Thoracic aorta (tissue), 2 donors: ENCODE results near the gene LIMCH1. TPM values are rescaled to one million over a fixed set of nuclear protein-coding genes. Genes with fewer than 3 reads are reported as not detected.

Experiments used
- ATAC-seq: fragments of 150-250 bp; one replicate; pipeline ENCODE4 v1.8.0; 2017; ENCODE audit warnings: low read depth; ENCODE audit not compliant: insufficient number of reproducible peaks, low FRiP score
- DNase-seq: peaks from one replicate; pipeline ENCODE4 v3.0.0-alpha.2; 2020; ENCODE audit warnings: low spot score
- H3K27ac ChIP-seq, 2 donors: fragments of 200-600 bp; sonication (generic); 1 replicate in 1 of 2; 2 replicates in 1 of 2; pipeline ENCODE4 v1.5.1; 2016; ENCODE audit warnings: mild to moderate bottlenecking in 2 of 2, moderate library complexity in 2 of 2
- H3K27me3 ChIP-seq: fragments of 200-600 bp; sonication (generic); replicated peaks from 2 replicates; pipeline ENCODE4 v1.6.0; 2016; ENCODE audit warnings: mild to moderate bottlenecking; ENCODE audit not compliant: insufficient read depth
- H3K36me3 ChIP-seq: fragments of 200-600 bp; sonication (generic); one replicate; pipeline ENCODE4 v1.5.1; 2016
- H3K4me1 ChIP-seq, 2 donors: fragments of 200-600 bp; sonication (generic); 1 replicate in 1 of 2; 2 replicates in 1 of 2; pipeline versions ENCODE4 v1.5.1 to v1.6.0; 2016; ENCODE audit warnings: low read depth in 2 of 2, mild to moderate bottlenecking in 1 of 2; ENCODE audit not compliant: control insufficient read depth in 1 of 2
- H3K4me3 ChIP-seq: fragments of 200-600 bp; sonication (generic); 2 replicates; pipeline ENCODE4 v1.5.1; 2016; ENCODE audit warnings: mild to moderate bottlenecking
- H3K9me3 ChIP-seq: fragments of 200-600 bp; sonication (generic); 2 replicates; pipeline ENCODE4 v1.5.1; 2016
- total RNA-seq, 2 donors: library from RNA; depleted of rRNA; stranded (reverse); fragments of >200 nt; gene quantifications; one replicate each; pipeline versions ENCODE4 v1.1.0 to v1.2.3, GENCODE V29; 2016
- TF ChIP-seq, protein P1 (sequence below): fragments of 200-600 bp; sonication (generic); IDR thresholded peaks from one replicate; pipeline ENCODE4 v1.5.1; 2019; ENCODE audit warnings: antibody characterized with exemption

The LIMCH1 gene
- total RNA-seq, 2 donors from 2014 or later = 95.3 to 158 TPM

- DNase-seq = no peak
- Histone ChIP-seq H3K4me1 (no peaks in the 10 kb centered on the region), H3K9me3 (peaks cover 3% of the 10 kb centered on the region), H3K36me3 (no peaks in the 10 kb centered on the region), H3K4me3 (no peak overlapping the region), H3K27ac (no peak overlapping the region), H3K27me3 (no peaks in the 10 kb centered on the region)
- TF ChIP-seq, protein P1, sequence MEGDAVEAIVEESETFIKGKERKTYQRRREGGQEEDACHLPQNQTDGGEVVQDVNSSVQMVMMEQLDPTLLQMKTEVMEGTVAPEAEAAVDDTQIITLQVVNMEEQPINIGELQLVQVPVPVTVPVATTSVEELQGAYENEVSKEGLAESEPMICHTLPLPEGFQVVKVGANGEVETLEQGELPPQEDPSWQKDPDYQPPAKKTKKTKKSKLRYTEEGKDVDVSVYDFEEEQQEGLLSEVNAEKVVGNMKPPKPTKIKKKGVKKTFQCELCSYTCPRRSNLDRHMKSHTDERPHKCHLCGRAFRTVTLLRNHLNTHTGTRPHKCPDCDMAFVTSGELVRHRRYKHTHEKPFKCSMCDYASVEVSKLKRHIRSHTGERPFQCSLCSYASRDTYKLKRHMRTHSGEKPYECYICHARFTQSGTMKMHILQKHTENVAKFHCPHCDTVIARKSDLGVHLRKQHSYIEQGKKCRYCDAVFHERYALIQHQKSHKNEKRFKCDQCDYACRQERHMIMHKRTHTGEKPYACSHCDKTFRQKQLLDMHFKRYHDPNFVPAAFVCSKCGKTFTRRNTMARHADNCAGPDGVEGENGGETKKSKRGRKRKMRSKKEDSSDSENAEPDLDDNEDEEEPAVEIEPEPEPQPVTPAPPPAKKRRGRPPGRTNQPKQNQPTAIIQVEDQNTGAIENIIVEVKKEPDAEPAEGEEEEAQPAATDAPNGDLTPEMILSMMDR = no peak
- ATAC-seq = no peak
These were observed 185.3 kb downstream of the LIMCH1 start for GRCh38 chr4:41723286-41723685.

GRCh38 chr4:41725254-41725653 lies 187.3 kb downstream of the LIMCH1 start:
- Histone ChIP-seq H3K27me3 (no peaks in the 10 kb centered on the region), H3K9me3 (peaks cover 3% of the 10 kb centered on the region), H3K4me3 (no peak overlapping the region), H3K27ac (no peak overlapping the region), H3K4me1 (no peaks in the 10 kb centered on the region), H3K36me3 (no peaks in the 10 kb centered on the region)
- no peak for DNase-seq
- TF ChIP-seq, protein P1 = no peak
- ATAC-seq = no peak

DNA sequence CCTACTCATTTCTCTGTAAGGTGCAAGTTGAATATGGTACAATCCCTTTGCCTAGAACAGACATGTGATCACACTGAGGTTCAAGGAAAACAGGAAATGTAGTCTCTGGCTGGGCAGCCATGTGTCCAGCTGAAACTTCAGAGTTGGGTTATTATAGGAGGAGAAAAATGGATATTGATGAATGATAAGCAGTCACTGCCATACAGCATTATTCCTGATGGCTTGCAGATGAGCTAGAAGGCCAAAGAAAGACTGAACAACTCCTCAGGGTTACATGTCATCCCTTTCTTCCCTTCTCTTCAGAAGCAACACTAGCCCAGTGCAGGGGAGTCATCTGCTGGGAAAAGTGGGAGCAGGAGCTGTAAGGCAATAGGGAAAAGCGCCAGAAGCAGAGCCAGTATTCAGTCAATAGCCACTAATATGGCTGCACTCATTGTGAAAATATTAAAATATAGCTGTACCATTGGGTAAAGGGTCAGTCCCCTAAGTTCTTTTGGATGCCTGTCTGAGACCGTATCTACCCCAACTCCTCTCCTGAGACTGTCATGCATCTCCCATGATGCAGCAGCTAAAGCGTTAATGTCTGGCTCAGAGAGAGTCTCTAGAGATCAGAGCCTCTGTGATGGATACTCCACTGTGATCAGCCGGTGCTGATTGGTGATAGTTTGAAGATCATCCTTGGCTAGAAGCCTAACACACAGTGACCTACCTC lies 190.1 kb downstream of the LIMCH1 start:
- H3K27ac ChIP-seq = no peak overlapping the region
- no peak for DNase-seq
- H3K4me3 ChIP-seq = no peak overlapping the region
- TF ChIP-seq, protein P1 = no peak
- no peaks in the 10 kb centered on the region for H3K4me1 ChIP-seq
- ATAC-seq = no peak
- no peaks in the 10 kb centered on the region for H3K27me3 ChIP-seq
- peaks cover 3% of the 10 kb centered on the region for H3K9me3 ChIP-seq
- no peaks in the 10 kb centered on the region for H3K36me3 ChIP-seq

- Histone ChIP-seq H3K36me3 (no peaks in the 10 kb centered on the region), H3K4me1 (no peaks in the 10 kb centered on the region), H3K4me3 (no peak overlapping the region), H3K27ac (no peak overlapping the region), H3K9me3 (peaks cover 3% of the 10 kb centered on the region), H3K27me3 (no peaks in the 10 kb centered on the region)
- DNase-seq (no peak), ATAC-seq (no peak)
- TF ChIP-seq, protein P1 = no peak
These were observed 190.6 kb downstream of the LIMCH1 start for GRCh38 chr4:41728573-41728913.

DNA sequence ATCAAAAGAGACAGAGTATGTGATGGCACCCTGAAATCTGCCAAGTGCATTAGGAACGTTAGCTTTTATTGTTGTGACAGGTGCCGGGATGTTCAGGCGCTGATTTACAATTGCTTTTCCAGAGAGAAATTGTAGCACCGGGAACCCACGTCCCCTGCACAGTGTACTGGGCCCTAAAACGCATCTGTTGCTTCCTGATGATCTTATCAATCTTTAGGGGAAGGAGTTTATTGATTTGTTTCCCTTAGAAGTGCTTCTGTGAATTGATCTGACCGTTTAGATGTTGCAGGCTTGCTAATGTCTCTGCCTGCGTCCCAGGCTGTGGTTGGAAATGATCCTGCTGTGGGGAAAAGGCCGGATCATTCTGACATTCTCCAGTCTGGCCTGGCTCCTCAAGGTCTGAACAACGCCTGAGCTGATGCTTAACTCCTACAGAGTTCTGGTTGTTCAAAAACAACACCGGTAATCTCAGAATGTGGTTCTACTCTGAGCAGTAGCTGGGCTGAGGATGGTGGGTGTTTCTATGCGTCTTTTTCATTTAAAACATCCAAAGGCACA lies 193.7 kb downstream of the LIMCH1 start:
- Histone ChIP-seq H3K9me3 (no peaks in the 10 kb centered on the region), H3K27ac (no peak overlapping the region), H3K27me3 (no peaks in the 10 kb centered on the region), H3K4me1 (no peaks in the 10 kb centered on the region), H3K36me3 (no peaks in the 10 kb centered on the region), H3K4me3 (no peak overlapping the region)
- DNase-seq (no peak), ATAC-seq (no peak)
- TF ChIP-seq, protein P1 = no peak
